Transverse colon (tissue), 4 donors: ENCODE data around the gene NR4A2. TPM values are rescaled to one million over a fixed set of nuclear protein-coding genes. Genes with fewer than 3 reads are reported as not detected.

Source experiments
- DNase-seq: peaks from one replicate; pipeline ENCODE4 v3.0.0-alpha.2; 2019
- H3K27ac ChIP-seq, 4 donors: fragments of 200-600 bp; sonication (generic); 2 replicates each; pipeline ENCODE4 v1.5.1; 2016 to 2018; ENCODE audit warnings: inconsistent platforms in 4 of 4
- H3K27me3 ChIP-seq: fragments of 200-600 bp; sonication (generic); 2 replicates; pipeline ENCODE4 v1.5.1; 2017; ENCODE audit warnings: inconsistent platforms
- H3K36me3 ChIP-seq, 4 donors: fragments of 200-600 bp; sonication (generic); 2 replicates each; pipeline ENCODE4 v1.5.1; 2017 to 2019; ENCODE audit warnings: inconsistent platforms in 4 of 4
- H3K4me1 ChIP-seq, 4 donors: fragments of 200-600 bp; sonication (generic); 2 replicates each; pipeline ENCODE4 v1.5.1; 2017 to 2020; ENCODE audit warnings: inconsistent platforms in 4 of 4
- H3K4me3 ChIP-seq, 4 donors: fragments of 200-600 bp; sonication (generic); 1 replicate in 1 of 4; 2 replicates in 3 of 4; pipeline versions ENCODE4 v1.5.1 to v1.6.1; 2017 to 2019; ENCODE audit warnings: inconsistent platforms in 4 of 4
- H3K9me3 ChIP-seq, 2 donors: fragments of 200-600 bp; sonication (generic); 2 replicates each; pipeline ENCODE4 v1.5.1; 2017 to 2019; ENCODE audit warnings: inconsistent platforms in 2 of 2
- CTCF ChIP-seq, 5 experiments: fragments of 200-600 bp in 3 of 5; fragments of 450-650 bp in 2 of 5; sonication (generic) in 3 of 5; IDR thresholded peaks; 1 replicate in 2 of 5; 2 replicates in 3 of 5; pipeline ENCODE4 v1.5.1; 2016 to 2017; ENCODE audit warnings: antibody characterized with exemption in 5 of 5, inconsistent platforms in 3 of 5, mild to moderate bottlenecking in 2 of 5, moderate library complexity in 1 of 5
- EP300 ChIP-seq: sonication (generic); formaldehyde crosslinking; IDR thresholded peaks from one replicate; pipeline ENCODE4 v1.6.1; 2017; ENCODE audit warnings: antibody characterized with exemption, low read depth
- POLR2A ChIP-seq: fragments of 450-650 bp; IDR thresholded peaks from one replicate; pipeline ENCODE4 v1.6.1; 2016; ENCODE audit warnings: antibody characterized with exemption, mild to moderate bottlenecking, moderate library complexity
- POLR2AphosphoS5 ChIP-seq, 3 donors: sonication (generic); formaldehyde crosslinking; IDR thresholded peaks; one replicate each; pipeline ENCODE4 v1.6.1; 2016; ENCODE audit warnings: antibody characterized with exemption in 3 of 3
- WGBS, 2 donors: methylation state at CpG; one replicate each; pipeline ENCODE4 v1.1.5; 2018; ENCODE audit warnings: low coverage in 1 of 2; 5-methylcytosine and 5-hydroxymethylcytosine counted together
- in situ Hi-C, 4 donors: fragments of 200-750 bp; cut with MboI; loops; one replicate each; pipeline versions ENCODE4 v1.15.0 to v1.15.1; 2017; ENCODE audit warnings: low sequenced_read_pairs in 3 of 4, low pct_ligation_motif_present in 1 of 4, low pct_unique_long_range_greater_than_20kb in 1 of 4
- intact Hi-C: fragments of 100-400 bp; cut with DNase I; formaldehyde crosslinking; loops from one replicate; pipeline ENCODE4 v1.15.1; 2023; ENCODE audit warnings: low total_unique reads
- total RNA-seq, 4 donors: library from RNA; depleted of rRNA; stranded (reverse); fragments of >200 nt; gene quantifications; one replicate each; pipeline ENCODE4 v1.1.0, GENCODE V29; 2016

Gene NR4A2
- total RNA-seq, 4 donors from 2014 or later = 2.9 to 7.4 (median 4.1) TPM

- no peaks in the 10 kb centered on the region for H3K9me3 ChIP-seq
- H3K27ac ChIP-seq = peak overlapping the region; percentile 98 to 100 (median 98)
- H3K36me3 ChIP-seq = no peaks in the 10 kb centered on the region
- intact Hi-C loops (loop anchor here (5.0 kb wide), 1 partner anchor 105 kb away; the partner anchor contains the start of gene GPD2), in situ Hi-C loops (loop anchor here in 3 of 4 donors (25.0 kb wide), 2 partner anchors 105 to 255 kb away; partner anchors contain the start of gene GPD2 (in 2 of the 3))
- peak overlapping the region; percentile 67 to 95 (median 82) for H3K4me3 ChIP-seq
- no peak for DNase-seq
- TF ChIP-seq EP300 (no peak), POLR2AphosphoS5 (IDR thresholded peaks at IDR 0.05) (no peak), CTCF (IDR thresholded peaks at IDR 0.05) (no peak), POLR2A (no peak)
- whole genome bisulfite sequencing, 2 donors = 2 to 4% methylated on average over 9 to 11 of the region's 12 CpGs
- H3K4me1 ChIP-seq = peaks cover 3 to 31% (median 19%) of the 10 kb centered on the region in 4 donors
- H3K27me3 ChIP-seq = peaks cover 8% of the 10 kb centered on the region
Measured at GRCh38 chr2:156332284-156332533, 312 bp downstream of the NR4A2 start.

- H3K27me3 ChIP-seq = peaks cover 8% of the 10 kb centered on the region
- H3K4me3 ChIP-seq = peak overlapping the region; percentile 67 to 95 (median 82)
- in situ Hi-C loops = loop anchor here in 3 of 4 donors (25.0 kb wide), 2 partner anchors 106 to 256 kb away; partner anchors contain the start of gene GPD2 (in 2 of the 3)
- 3% methylated on average over 17 of the region's 18 CpGs; no CpG with 5 or more reads in 1 of the 2 donors for WGBS, 2 donors
- H3K4me1 ChIP-seq = peaks cover 3 to 28% (median 19%) of the 10 kb centered on the region in 4 donors
- intact Hi-C loops = loop anchor here (5.0 kb wide), 1 partner anchor 106 kb away; the partner anchor contains the start of gene GPD2
- peak; percentile 74 for DNase-seq
- peak overlapping the region; percentile 98 to 100 (median 98) for H3K27ac ChIP-seq
- H3K9me3 ChIP-seq = no peaks in the 10 kb centered on the region
- peak; percentile 38 to 70 (median 65) for TF ChIP-seq POLR2AphosphoS5 (IDR thresholded peaks at IDR 0.05)
- TF ChIP-seq POLR2A = no peak
- H3K36me3 ChIP-seq = no peaks in the 10 kb centered on the region
Measured at GRCh38 chr2:156331572-156332283, 793 bp downstream of the NR4A2 start.

- Histone ChIP-seq H3K9me3 (no peaks in the 10 kb centered on the region), H3K27me3 (peaks cover 8% of the 10 kb centered on the region), H3K4me1 (peaks cover 3 to 15% (median 9%) of the 10 kb centered on the region in 4 donors), H3K4me3 (no peak overlapping the region), H3K36me3 (no peaks in the 10 kb centered on the region), H3K27ac (no peak overlapping the region)
- WGBS, 2 donors = 73 to 82% methylated on average over 19 to 23 of the region's 23 CpGs
- no peak for DNase-seq
- in situ Hi-C loops = loop anchor here in 3 of 4 donors (25.0 kb wide), 2 partner anchors 107 to 257 kb away; partner anchors contain the start of gene GPD2 (in 2 of the 3)
- TF ChIP-seq POLR2A (no peak), POLR2AphosphoS5 (IDR thresholded peaks at IDR 0.05) (no peak), EP300 (no peak), CTCF (IDR thresholded peaks at IDR 0.05) (no peak)
- intact Hi-C loops = loop anchor here (5.0 kb wide), 1 partner anchor 107 kb away; the partner anchor contains the start of gene GPD2
Measured at GRCh38 chr2:156329927-156330726, 2.4 kb downstream of the NR4A2 start.

GRCh38 chr2:156329031-156329926 is 3.2 kb downstream of the NR4A2 start:
- no peak for DNase-seq
- Histone ChIP-seq H3K27me3 (peaks cover 8% of the 10 kb centered on the region), H3K36me3 (no peaks in the 10 kb centered on the region), H3K9me3 (no peaks in the 10 kb centered on the region), H3K27ac (no peak overlapping the region), H3K4me3 (no peak overlapping the region), H3K4me1 (peaks cover 0 to 12% (median 7%) of the 10 kb centered on the region in 4 donors)
- TF ChIP-seq POLR2AphosphoS5 (IDR thresholded peaks at IDR 0.05) (no peak), EP300 (no peak), POLR2A (no peak), CTCF (IDR thresholded peaks at IDR 0.05) (no peak)
- intact Hi-C loops (no loop called here), in situ Hi-C loops (loop anchor here in 3 of 4 donors (25.0 kb wide), 2 partner anchors 108 to 258 kb away; partner anchors contain the start of gene GPD2 (in 2 of the 3))
- WGBS, 2 donors = 69% methylated on average over 63 of the region's 64 CpGs; no CpG with 5 or more reads in 1 of the 2 donors
